Hippocampal formation (tissue), 2 donors: ENCODE results near the gene HRG.

ENCODE experiments used
- DNase-seq, 2 donors: peaks; one replicate each; lab custom pipeline; 2025; lab: John Stamatoyannopoulos, UW

The HRG gene

GRCh38 chr3:186724911-186725310, 59.1 kb downstream of the HRG start:
- DNase-seq, result no peak
